K562 (cell line): ENCODE results near the gene MFF. TPM values are rescaled to one million over a fixed set of nuclear protein-coding genes. Genes with fewer than 3 reads are reported as not detected.

ENCODE experiments used
- ATAC-seq: fragments of 200-7000 bp; cut with Tn5 transposase; 3 replicates; pipeline ENCODE4 v1.9.1; 2020; ENCODE audit warnings: moderate library complexity
- BruUV-seq: library from RNA; stranded (reverse); fragments of 400-500 nt; replicated peaks from 2 replicates; lab custom pipeline; 2021; lab: Mats Ljungman, UMichigan
- CTCF ChIA-PET: fragments of 300-600 bp; formaldehyde crosslinking; extraction: SDS; loops from one replicate; lab custom pipeline; 2021; ENCODE audit warnings: low intra/inter-chr PET ratio; lab: Yijun Ruan, JAX
- POLR2A ChIA-PET: fragments of 300-600, 350-650 bp; sonication (Branson Sonifier 250); formaldehyde crosslinking; extraction: SDS; loops from one replicate; lab custom pipeline; 2021; ENCODE audit warnings: antibody characterized with exemption, inconsistent platforms; lab: Yijun Ruan, JAX
- DNase-seq, 4 experiments: peaks; one replicate each; pipeline versions ENCODE4 v3.0.0 to v3.0.0-alpha.2; 2011 to 2018; ENCODE audit warnings: low spot score in 3 of 4, mixed read lengths in 3 of 4; ENCODE audit errors: extremely low read depth in 1 of 4
- FAIRE-seq: peaks from 2 replicates; lab custom pipeline; 2011; peaks lifted over from hg19 to GRCh38; lab: Jason Lieb, UNC
- H2AFZ ChIP-seq: 2 replicates; pipeline ENCODE4 v1.6.0; 2011; ENCODE audit warnings: low read depth, low read length, control low read depth, inconsistent platforms
- H3K27ac ChIP-seq: fragments of 200-600 bp; 3 replicates; pipeline ENCODE4 v1.8.0; 2011; ENCODE audit warnings: low read depth, mild to moderate bottlenecking, control low read depth, inconsistent platforms, low read length, moderate library complexity, mixed read lengths; ENCODE audit errors: extremely low read depth
- H3K27me3 ChIP-seq, 2 experiments: fragments of 300-600 bp in 1 of 2; 2 replicates in 1 of 2; 3 replicates in 1 of 2; pipeline versions ENCODE4 v1.6.0 to v1.8.0; 2011; ENCODE audit warnings: inconsistent platforms in 2 of 2, low read length in 2 of 2, mild to moderate bottlenecking in 1 of 2, mixed read lengths in 1 of 2, moderate library complexity in 1 of 2; ENCODE audit not compliant: control insufficient read depth in 2 of 2, insufficient read depth in 2 of 2
- H3K36me3 ChIP-seq: fragments of 300-600 bp; 3 replicates; pipeline ENCODE4 v1.8.0; 2011; ENCODE audit warnings: mild to moderate bottlenecking, low read length, inconsistent platforms; ENCODE audit not compliant: control insufficient read depth, insufficient read depth
- H3K4me1 ChIP-seq, 2 experiments: fragments of 200-600 bp in 1 of 2; replicated peaks in 1 of 2; 2 replicates in 1 of 2; 3 replicates in 1 of 2; pipeline versions ENCODE4 v1.5.1 to v1.8.0; 2011; ENCODE audit warnings: inconsistent platforms in 2 of 2, low read length in 2 of 2, mild to moderate bottlenecking in 1 of 2, mixed read lengths in 1 of 2, moderate library complexity in 1 of 2; ENCODE audit not compliant: control insufficient read depth in 2 of 2, insufficient read depth in 2 of 2
- H3K4me2 ChIP-seq: 2 replicates; pipeline ENCODE4 v1.6.1; 2011; ENCODE audit warnings: low read length, control low read depth, inconsistent platforms, mixed read lengths; ENCODE audit not compliant: insufficient read depth
- H3K4me3 ChIP-seq: fragments of 200-600 bp; sonication (generic), shearing (Covaris generic); 2 replicates; pipeline ENCODE4 v1.5.1; 2016; ENCODE audit warnings: control low read depth, inconsistent platforms
- H3K79me2 ChIP-seq: fragments of 200-600 bp; 3 replicates; pipeline ENCODE4 v1.8.0; 2011; ENCODE audit warnings: low read length, inconsistent platforms; ENCODE audit not compliant: control insufficient read depth, insufficient read depth
- H3K9ac ChIP-seq, 2 experiments: 2 replicates each; pipeline versions ENCODE4 v1.6.0 to v1.6.1; 2011; ENCODE audit warnings: low read depth in 2 of 2, low read length in 2 of 2, control low read depth in 1 of 2, inconsistent platforms in 1 of 2, mild to moderate bottlenecking in 1 of 2, mixed read lengths in 1 of 2; ENCODE audit not compliant: insufficient read depth in 1 of 2
- H3K9me1 ChIP-seq: one replicate; pipeline ENCODE4 v1.6.0; 2011; ENCODE audit warnings: inconsistent platforms, mild to moderate bottlenecking, low read length, moderate library complexity; ENCODE audit not compliant: control insufficient read depth, insufficient read depth
- H3K9me3 ChIP-seq: replicated peaks from 2 replicates; pipeline ENCODE4 v1.5.1; 2011; ENCODE audit warnings: low read depth, low read length, inconsistent platforms; ENCODE audit not compliant: control insufficient read depth, insufficient read depth
- H4K20me1 ChIP-seq: replicated peaks from 2 replicates; pipeline ENCODE4 v1.6.1; 2011; ENCODE audit warnings: low read length, inconsistent platforms, mixed read lengths; ENCODE audit not compliant: control insufficient read depth, insufficient read depth
- CTBP1 ChIP-seq: fragments of 450-650 bp; IDR thresholded peaks from 2 replicates; pipeline ENCODE4 v1.6.1; 2016; ENCODE audit warnings: borderline replicate concordance
- E2F4 ChIP-seq: sonication (generic); formaldehyde crosslinking; IDR thresholded peaks from 2 replicates; pipeline ENCODE4 v1.8.0; 2022; ENCODE audit warnings: mild to moderate bottlenecking, low read depth, missing genetic modification reagents
- FOXK1 ChIP-seq: sonication (generic); formaldehyde crosslinking; IDR thresholded peaks from 2 replicates; pipeline ENCODE4 v1.8.0; 2022; ENCODE audit warnings: missing genetic modification reagents, mild to moderate bottlenecking, borderline replicate concordance
- FUS ChIP-seq: fragments of 200-400 bp; formaldehyde crosslinking; optimal IDR thresholded peaks from 2 replicates; pipeline ENCODE3; 2017; ENCODE audit warnings: low read depth, low read length
- GTF3C2 ChIP-seq: IDR thresholded peaks from 3 replicates; pipeline ENCODE4 v1.6.1; 2011; ENCODE audit warnings: borderline replicate concordance, mild to moderate bottlenecking, moderate library complexity; ENCODE audit not compliant: insufficient read length; ENCODE audit errors: extremely low read depth
- HNRNPLL ChIP-seq: fragments of 200-400 bp; formaldehyde crosslinking; IDR thresholded peaks from 2 replicates; pipeline ENCODE4 v1.6.1; 2017; ENCODE audit warnings: low read length, low read depth, mild to moderate bottlenecking; ENCODE audit not compliant: poor library complexity, severe bottlenecking
- PRPF4 ChIP-seq: fragments of 200-400 bp; formaldehyde crosslinking; IDR thresholded peaks from one replicate; pipeline ENCODE4 v1.6.1; 2017; ENCODE audit warnings: low read length, low read depth, mild to moderate bottlenecking; ENCODE audit not compliant: insufficient read depth, poor library complexity, severe bottlenecking
- RAD51 ChIP-seq: fragments of 450-650 bp; IDR thresholded peaks from 2 replicates; pipeline ENCODE4 v1.7.1; 2016; ENCODE audit warnings: low read depth, mild to moderate bottlenecking, borderline replicate concordance
- RNF2 ChIP-seq: sonication (generic); IDR thresholded peaks from 2 replicates; pipeline ENCODE4 v1.6.1; 2016
- STAG1 ChIP-seq: sonication (generic); formaldehyde crosslinking; IDR thresholded peaks from 2 replicates; pipeline ENCODE4 v1.5.0; 2020; ENCODE audit warnings: missing genetic modification reagents, borderline replicate concordance
- ZBTB8A ChIP-seq: fragments of 450-650 bp; IDR thresholded peaks from 2 replicates; pipeline ENCODE4 v1.6.1; 2018; ENCODE audit warnings: mild to moderate bottlenecking, moderate library complexity; ENCODE audit not compliant: partially characterized antibody
- WGBS: fragments of 100-300 bp; shearing (Covaris generic); methylation state at CpG from one replicate; pipeline ENCODE4 v1.1.6; 2016; ENCODE audit warnings: low coverage, mixed read lengths; ENCODE audit not compliant: insufficient coverage; ENCODE audit errors: missing lambda C conversion rate; 5-methylcytosine and 5-hydroxymethylcytosine counted together
- in situ Hi-C: fragments of 300-500 bp; cut with MboI; formaldehyde crosslinking; loops from 4 replicates; pipeline ENCODE4 v1.15.0; 2018; ENCODE audit warnings: inconsistent platforms, mixed read lengths
- intact Hi-C: fragments of 100-400 bp; cut with micrococcal nuclease; formaldehyde crosslinking; loops from 2 replicates; pipeline ENCODE4 v1.14.2; 2022
- polyA plus RNA-seq, 8 experiments: library from polyadenylated mRNA; depleted of rRNA in 4 of 8; stranded (reverse) in 5 of 8; unstranded in 3 of 8; fragments of >200 nt; fragmentation: Nextera tagmentation in 2 of 8; fragmentation: Illumina TruSeq in 1 of 8; extraction: Ambion mirVana in 2 of 8; extraction: Trizol in 1 of 8; gene quantifications; 2 replicates each; pipeline versions ENCODE4 v1.2.1 to v1.2.3, GENCODE V29; 2011 to 2014; ENCODE audit warnings: inconsistent platforms in 1 of 8, missing spikeins in 1 of 8
- total RNA-seq, 7 experiments: library from RNA; depleted of rRNA in 6 of 7; stranded (reverse); fragments of >200 nt in 6 of 7; fragmentation: Illumina TruSeq in 2 of 7; extraction: Trizol in 2 of 7; gene quantifications; 2 replicates each; pipeline versions ENCODE4 v1.2.1 to v1.2.3, GENCODE V29; 2011 to 2021; ENCODE audit warnings: low replicate concordance in 1 of 7

The MFF gene
- total and polyA plus RNA-seq, 9 of the 15 experiments (the other 6 are each of a cell fraction or from before 2014, with no cell fraction given), result 9.4 to 75.4 (median 55.7) TPM

GRCh38 chr2:227348324-227348723, 23.3 kb downstream of the MFF start:
- H3K9me3 ChIP-seq, result no peaks in the 10 kb centered on the region
- ChIA-PET POLR2A (interaction anchor here (2.6 kb wide), 1 partner anchor 21 kb away, joined by 6 read pairs; no protein-coding TSS in a partner anchor), CTCF (no interaction called here)
- H2AFZ ChIP-seq, result no peak overlapping the region
- no peaks in the 10 kb centered on the region for H4K20me1 ChIP-seq
- DNase-seq, result no peak
- intact Hi-C loops (no loop called here), in situ Hi-C loops (no loop called here)
- no peaks in the 10 kb centered on the region for H3K9me1 ChIP-seq
- ATAC-seq, result no peak
- no peak overlapping the region for H3K27ac ChIP-seq
- H3K4me1 ChIP-seq, result no peaks in the 10 kb centered on the region
- H3K36me3 ChIP-seq, result peaks cover 22% of the 10 kb centered on the region; the same call in 1 of the 3 replicates
- no peak overlapping the region for H3K9ac ChIP-seq
- no peak for FAIRE-seq
- WGBS, result 86% methylated on average over 2 of the region's 2 CpGs
- TF ChIP-seq CTBP1, result no peak
- TF ChIP-seq STAG1 (CRISPR knock-in tag), result no peak
- TF ChIP-seq RNF2, result no peak
- TF ChIP-seq, all 486 proteins: peak for 0
- Histone ChIP-seq H3K27me3 (no peaks in the 10 kb centered on the region), H3K4me2 (no peak overlapping the region), H3K79me2 (no peaks in the 10 kb centered on the region), H3K4me3 (no peak overlapping the region)
- no TSS peak for BruUV-seq

- Histone ChIP-seq H3K9me1 (no peaks in the 10 kb centered on the region), H3K27ac (no peak overlapping the region), H3K4me2 (no peak overlapping the region), H3K4me1 (no peaks in the 10 kb centered on the region), H3K9me3 (no peaks in the 10 kb centered on the region), H4K20me1 (no peaks in the 10 kb centered on the region), H2AFZ (no peak overlapping the region), H3K4me3 (no peak overlapping the region), H3K9ac (no peak overlapping the region), H3K36me3 (peaks cover 21% of the 10 kb centered on the region; the same call in 1 of the 3 replicates), H3K27me3 (no peaks in the 10 kb centered on the region), H3K79me2 (no peaks in the 10 kb centered on the region)
- intact Hi-C loops (no loop called here), in situ Hi-C loops (no loop called here)
- WGBS, result 87% methylated on average over 6 of the region's 7 CpGs
- DNase-seq (no peak), ATAC-seq (no peak), FAIRE-seq (no peak)
- CTCF ChIA-PET, result no interaction called here
- POLR2A ChIA-PET, result interaction anchor here (0.7 kb wide), 1 partner anchor 957 kb away, joined by 3 read pairs; no protein-coding TSS in a partner anchor
- BruUV-seq, result no TSS peak
- TF ChIP-seq E2F4 (no peak), FUS (no peak), ZBTB8A (no peak), PRPF4 (no peak), GTF3C2 (no peak), RAD51 (no peak), HNRNPLL (no peak), FOXK1 (CRISPR knock-in tag) (no peak)
Measured at GRCh38 chr2:227349989-227350612, 25.1 kb downstream of the MFF start.
